ENCODE results near the gene AHRR. TPM values are rescaled to one million over a fixed set of nuclear protein-coding genes. Genes with fewer than 3 reads are reported as not detected.

Gene AHRR
- total and polyA plus RNA-seq, 2 of the 4 experiments (the other 2 are of a cell fraction), result 15.6 to 37.1 TPM

GRCh38 chr5:399296-400281 lies 78.1 kb downstream of the AHRR start:
- DNase-seq (peak; percentile 98), ATAC-seq (ENCODE audit: low read depth) (peak; percentile 81)
- Histone ChIP-seq H3K9ac (ENCODE audit: low read depth, low read length) (peak overlapping the region; percentile 86), H4K8ac (ENCODE audit: low read depth in 2 of 2, low read length in 2 of 2) (peak overlapping the region; percentile 99), H3K9me3 (ENCODE audit: control insufficient read depth, insufficient read depth, low read length) (no peaks in the 10 kb centered on the region), H4K5ac (ENCODE audit: low read depth, low read length) (peak overlapping the region; percentile 100), H3K18ac (ENCODE audit: low read depth, low read length) (peak overlapping the region; percentile 99), H3K27me3 (ENCODE audit: control insufficient read depth, insufficient read depth, low read length) (no peaks in the 10 kb centered on the region), H2AFZ (replicated peaks; ENCODE audit: low read length, poor library complexity) (peak overlapping the region; percentile 79), H2BK15ac (ENCODE audit: low read depth, low read length) (peak overlapping the region; percentile 99), H3K4me3 (ENCODE audit: insufficient read depth, low read depth, low read length) (no peak overlapping the region), H2AK9ac (replicated peaks; ENCODE audit: low read depth, low read length, poor library complexity) (peak overlapping the region; percentile 96), H3K27ac (ENCODE audit: insufficient read depth, low read length) (peak overlapping the region; percentile 99), H3K4ac (ENCODE audit: low read depth, low read length) (peak overlapping the region; percentile 100), H3K4me1 (ENCODE audit: control insufficient read depth, insufficient read depth, low read length) (peaks cover 45% of the 10 kb centered on the region), H3K14ac (replicated peaks; ENCODE audit: low read depth, low read length) (peak overlapping the region; percentile 95), H3K79me1 (ENCODE audit: low read depth in 1 of 2, low read length in 2 of 2) (peaks cover 38 to 64% of the 10 kb centered on the region in 2 experiments), H4K20me1 (ENCODE audit: insufficient read depth, low read length) (no peaks in the 10 kb centered on the region; the same call in 1 of the 2 replicates), H2BK120ac (ENCODE audit: low read depth, low read length) (peak overlapping the region; percentile 99), H2BK5ac (ENCODE audit: low read depth, low read length, poor library complexity, severe bottlenecking) (peak overlapping the region; percentile 100), H3K56ac (ENCODE audit: extremely low read depth, insufficient read depth, low read length) (peak overlapping the region; percentile 98), H3K36me3 (ENCODE audit: control insufficient read depth, insufficient read depth, low read length) (peaks cover 15% of the 10 kb centered on the region), H2AK5ac (ENCODE audit: low read depth, low read length) (peak overlapping the region; percentile 100), H3K9me1 (ENCODE audit: insufficient read depth, low read length) (peaks cover 27% of the 10 kb centered on the region), H2BK20ac (ENCODE audit: low read depth, low read length) (peak overlapping the region; percentile 98), H4K91ac (ENCODE audit: insufficient read depth, low read depth, low read length) (peak overlapping the region; percentile 100), H3K23ac (ENCODE audit: low read depth, low read length) (peak overlapping the region; percentile 98), H3K4me2 (ENCODE audit: low read depth, low read length) (peak overlapping the region; percentile 75)
- ChIA-PET CTCF (no interaction called here), POLR2A (ENCODE audit: unreplicated experiment) (no interaction called here)
- in situ Hi-C loops (cut with MboI; ENCODE audit: low sequenced_read_pairs), result no loop called here
- dilution Hi-C loops (cut with HindIII; ENCODE audit: low sequenced_read_pairs, unreplicated experiment), result no loop called here
- intact Hi-C loops (cut with micrococcal nuclease), result loop anchor here (1.0 kb wide), 1 partner anchor 31 kb away; no protein-coding TSS in a partner anchor
- no TSS peak for BruUV-seq (replicated peaks)
- 51% methylated on average over 17 of the region's 45 CpGs; no CpG with 5 or more reads in 1 of the 2 experiments for WGBS, 2 experiments (ENCODE audit: extremely low coverage in 2 of 2, insufficient read length in 1 of 2)
- TF ChIP-seq NFE2L2 (IDR thresholded peaks at IDR 0.05; ENCODE audit: low read depth, low read length) (peak; percentile 15; the same call in 1 of the 2 replicates), RAD21 (IDR thresholded peaks at IDR 0.05; ENCODE audit: low read length) (no peak), CEBPB (IDR thresholded peaks at IDR 0.05; ENCODE audit: low read depth, low read length) (no peak), MAZ (IDR thresholded peaks at IDR 0.05; ENCODE audit: borderline replicate concordance, low read depth, low read length) (peak; percentile 95), MAFK (IDR thresholded peaks at IDR 0.05; ENCODE audit: low read depth, low read length) (no peak), USF2 (IDR thresholded peaks at IDR 0.05; ENCODE audit: low read depth, low read length) (peak; percentile 31; the same call in 1 of the 2 replicates), SMC3 (IDR thresholded peaks at IDR 0.05; ENCODE audit: low read depth, low read length) (no peak; the same call in 1 of the 2 replicates), POLR2A (IDR thresholded peaks at IDR 0.05; ENCODE audit: low read depth, low read length) (peak; percentile 90; the same call in 1 of the 2 replicates), CHD1 (IDR thresholded peaks at IDR 0.05; ENCODE audit: low read depth, low read length) (no peak; the same call in 1 of the 2 replicates), BHLHE40 (IDR thresholded peaks at IDR 0.05; ENCODE audit: low read depth, low read length) (peak; percentile 99), ELK1 (IDR thresholded peaks at IDR 0.05; ENCODE audit: borderline replicate concordance, low read depth, low read length) (no peak), MXI1 (IDR thresholded peaks at IDR 0.05; ENCODE audit: borderline replicate concordance, low read depth, low read length) (peak; percentile 27; the same call in 1 of the 2 replicates)
